LHCN-M2 (cell line): ENCODE results near the gene SLC2A10. TPM values are rescaled to one million over a fixed set of nuclear protein-coding genes. Genes with fewer than 3 reads are reported as not detected.

ENCODE experiments used
- DNase-seq: peaks from one replicate; pipeline ENCODE4 v3.0.0-alpha.2; 2012; ENCODE audit warnings: low read depth
- total RNA-seq: library from RNA; depleted of rRNA; stranded (reverse); fragments of >200 nt; gene quantifications from 2 replicates; pipeline ENCODE4 v1.2.3, GENCODE V29; 2014

Gene SLC2A10
- total RNA-seq, 1 experiment from 2014 or later, result 21.0 TPM

DNA sequence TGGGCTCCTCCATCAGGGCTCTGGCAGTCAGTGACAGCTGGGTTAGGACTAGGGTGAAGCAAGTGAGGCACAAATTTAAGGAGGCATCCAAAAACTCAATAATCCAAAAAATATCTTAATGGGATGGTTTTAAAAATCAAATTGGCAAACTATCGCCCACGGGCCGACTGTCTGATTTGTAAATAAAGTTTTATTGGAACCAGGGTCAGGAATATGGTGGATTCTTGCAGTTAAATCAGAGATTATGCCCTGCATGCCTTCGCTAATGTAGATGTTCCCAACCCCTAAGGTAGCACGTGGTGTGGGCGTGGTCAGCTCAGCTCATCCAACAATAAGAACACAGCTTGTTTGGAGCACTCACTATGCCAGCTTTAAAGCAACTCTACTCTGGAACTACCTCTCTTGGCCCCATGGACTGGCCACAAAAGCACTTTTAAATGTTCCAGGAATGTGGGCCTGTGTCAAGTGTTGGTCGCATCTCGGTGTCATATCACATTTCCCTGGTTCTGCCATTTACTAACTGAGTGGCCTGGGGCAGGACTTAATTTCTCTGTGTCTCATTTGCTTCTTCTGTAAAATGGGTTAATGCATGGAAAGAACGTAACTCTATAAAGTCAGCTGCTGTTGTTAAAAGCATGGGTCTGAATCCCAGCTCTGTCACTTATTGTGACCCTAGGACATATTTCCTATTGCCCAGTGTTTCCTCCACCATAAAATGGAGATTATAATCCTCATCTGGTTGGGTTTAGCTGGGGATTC lies 27.2 kb upstream of the SLC2A10 start:
- no peak for DNase-seq

DNA sequence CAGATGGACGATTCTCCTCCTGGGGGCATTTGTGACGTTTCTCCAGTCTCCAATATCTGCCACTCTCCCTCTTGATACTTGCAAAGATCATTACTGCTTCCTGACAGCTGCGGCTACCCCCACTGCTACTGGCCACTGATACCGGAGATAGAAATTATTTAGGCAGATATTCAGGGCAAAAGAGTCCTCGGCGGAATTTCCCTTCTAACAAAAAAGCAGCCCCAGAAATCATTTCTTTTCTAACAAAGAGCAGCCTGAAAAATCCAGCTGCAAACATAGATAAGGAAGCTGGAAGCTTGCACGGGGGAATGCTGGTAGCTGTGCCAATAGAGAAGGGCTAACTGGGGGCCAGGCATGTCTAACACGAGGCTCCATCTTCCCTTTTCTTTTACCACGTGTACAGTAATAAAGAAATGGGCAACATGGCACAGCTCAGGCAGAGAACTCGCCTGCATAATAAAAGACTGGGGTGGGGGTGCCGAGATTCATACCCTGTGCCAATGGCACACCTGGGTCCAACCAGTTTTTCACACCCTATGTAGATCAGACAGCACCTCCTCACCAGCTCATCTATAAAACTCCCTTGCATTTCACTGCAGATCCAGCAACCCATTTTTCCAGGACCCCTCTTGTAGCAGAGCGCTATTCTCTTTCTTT lies 26.3 kb upstream of the SLC2A10 start:
- DNase-seq, result no peak

DNA sequence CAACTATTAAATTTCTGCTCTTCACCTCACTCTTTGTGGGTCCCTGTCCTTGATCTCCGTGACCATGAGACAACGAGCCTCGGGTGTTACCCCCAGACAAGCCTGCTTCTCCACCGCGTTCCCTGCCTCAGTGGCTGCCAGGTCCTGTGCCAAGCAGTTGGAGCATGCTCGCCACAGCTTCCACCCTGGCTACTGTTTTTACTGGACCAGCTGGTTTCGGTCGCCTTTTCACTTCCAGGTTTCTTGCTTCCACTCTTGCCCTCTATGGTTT lies 25.8 kb upstream of the SLC2A10 start:
- no peak for DNase-seq

DNA sequence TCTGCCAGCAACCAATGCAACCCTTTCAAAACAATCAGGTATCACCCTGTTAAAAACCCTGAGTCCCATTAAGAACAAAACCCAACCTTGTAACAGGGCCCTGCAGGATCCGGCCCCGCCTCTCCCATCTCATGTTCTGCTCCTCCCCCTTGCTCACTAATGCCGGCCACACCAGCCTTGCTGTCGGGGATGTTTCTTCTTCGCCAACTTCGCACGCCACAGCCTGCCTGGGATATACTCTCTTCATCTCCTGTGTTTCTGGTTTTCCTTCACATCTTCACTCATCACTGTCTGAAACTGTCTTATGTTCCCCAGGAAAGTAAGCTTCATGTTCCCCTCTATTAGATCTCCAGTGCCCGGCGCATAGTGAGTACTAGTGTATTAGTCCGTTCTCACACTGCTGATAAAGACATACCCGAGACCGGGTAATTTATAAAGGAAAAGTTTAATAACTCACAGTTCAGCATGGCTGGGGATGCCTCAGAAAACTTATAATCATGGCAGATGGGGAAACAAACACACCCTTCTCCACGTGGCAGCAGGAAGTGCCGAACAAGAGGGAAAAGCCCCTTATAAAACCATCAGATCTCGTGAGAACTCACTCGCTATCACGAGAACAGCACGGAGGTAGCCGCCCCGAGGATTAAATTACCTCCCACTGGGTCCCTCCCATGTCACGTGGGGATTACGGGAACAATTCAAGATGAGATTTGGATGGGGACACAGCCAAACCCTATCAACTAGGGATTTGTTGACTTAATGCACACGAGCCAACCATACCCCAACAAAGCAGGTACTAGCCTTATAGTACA lies 25.3 kb upstream of the SLC2A10 start:
- DNase-seq, result no peak

DNA sequence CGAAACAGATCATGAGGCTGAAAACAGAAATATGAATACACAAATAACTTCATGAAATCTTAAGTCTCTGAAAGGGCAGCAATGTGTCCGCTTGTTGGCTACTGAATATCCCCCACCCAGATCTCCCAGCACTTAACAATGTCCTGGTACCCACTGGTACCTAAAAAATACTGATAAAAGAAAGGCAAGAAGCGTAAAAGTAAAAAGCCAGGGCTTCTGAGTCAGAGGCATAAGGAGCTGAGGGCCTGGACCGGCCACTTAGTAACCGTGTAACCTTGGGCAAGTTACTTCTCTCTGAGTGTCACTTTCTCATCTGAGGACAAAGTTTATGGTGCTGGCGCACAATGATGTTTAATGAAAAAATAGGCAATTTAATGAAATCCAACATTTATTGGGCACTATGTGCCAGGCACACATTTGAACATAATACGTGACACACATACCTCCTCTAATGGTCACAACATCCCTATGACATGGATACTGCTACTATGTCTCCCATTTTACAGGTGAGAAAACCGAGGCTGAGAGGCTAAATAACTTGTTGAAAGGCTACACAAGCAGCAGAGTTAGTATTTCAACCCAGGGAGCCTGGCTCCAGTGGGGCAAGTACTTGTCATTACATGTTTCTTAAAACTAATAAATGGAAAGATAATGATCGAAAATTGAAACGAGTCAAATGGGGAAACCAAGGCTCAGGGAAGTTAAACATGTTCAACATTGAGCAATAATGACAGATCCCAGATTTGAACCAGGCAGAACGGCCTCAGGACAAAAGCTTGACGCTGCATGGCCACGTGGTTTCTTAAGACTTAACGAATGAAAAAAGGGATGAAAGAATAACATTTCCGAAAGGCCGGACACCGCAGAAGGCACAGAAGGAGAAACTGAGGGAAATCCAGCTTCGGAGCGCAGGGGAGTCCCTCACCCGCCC lies 21.0 kb upstream of the SLC2A10 start:
- DNase-seq, result no peak

DNA sequence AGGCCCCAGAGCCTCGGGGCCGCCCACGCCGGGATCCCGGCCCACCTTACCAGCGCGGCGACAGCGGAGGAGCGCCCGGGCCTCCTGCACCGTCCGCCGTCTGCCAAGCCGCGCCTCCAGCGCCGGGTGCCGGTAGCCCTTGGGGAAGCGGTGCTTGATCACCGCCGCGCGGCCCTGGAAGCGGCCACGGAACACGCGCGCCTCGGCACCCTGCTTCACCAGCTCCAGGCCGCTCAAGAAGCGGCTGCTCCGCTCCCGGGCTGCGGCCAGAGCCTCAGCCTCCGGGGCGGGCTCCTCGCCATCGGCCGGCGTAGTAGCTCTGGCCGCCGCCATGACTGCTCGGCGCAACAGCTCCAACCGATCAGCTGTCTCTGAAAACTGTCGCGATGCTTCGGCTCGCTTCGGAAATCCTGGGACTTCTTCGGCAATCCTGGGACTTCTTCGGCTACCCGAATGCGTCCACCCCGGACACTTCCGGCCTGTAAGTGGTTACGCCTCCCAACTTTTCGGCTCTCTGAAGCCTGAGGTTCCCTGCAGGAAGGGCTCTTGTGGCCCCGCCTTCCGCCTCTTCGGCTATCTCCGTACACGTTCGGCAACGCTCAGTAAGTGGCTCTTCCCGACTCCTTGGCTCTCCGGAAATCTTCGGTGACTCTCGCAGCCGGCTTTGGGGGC lies 20.2 kb upstream of the SLC2A10 start, which contains the start of gene TP53RK:
TSS of gene TP53RK (minus strand) at position 363 of the 672 bp plus-strand sequence. CDS start at position 333, 30 bp downstream.
- DNase-seq, result peak; percentile 100

DNA sequence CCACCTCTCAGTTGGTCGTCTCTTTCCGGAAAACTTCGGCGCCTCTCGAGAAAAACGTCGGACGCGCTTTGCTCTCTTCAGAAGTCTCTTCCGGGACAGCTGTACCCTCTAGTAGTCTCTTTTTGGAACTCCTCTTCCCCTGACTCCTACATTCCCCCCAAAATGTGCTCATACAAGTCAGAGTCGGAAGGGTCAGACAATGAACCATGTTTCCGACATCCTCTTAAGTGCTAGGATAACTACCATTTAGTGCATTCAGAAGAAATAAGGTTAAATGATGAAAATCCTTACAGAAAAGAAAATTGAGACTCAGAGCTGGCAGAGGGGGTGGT lies 19.7 kb upstream of the SLC2A10 start:
- no peak for DNase-seq

DNA sequence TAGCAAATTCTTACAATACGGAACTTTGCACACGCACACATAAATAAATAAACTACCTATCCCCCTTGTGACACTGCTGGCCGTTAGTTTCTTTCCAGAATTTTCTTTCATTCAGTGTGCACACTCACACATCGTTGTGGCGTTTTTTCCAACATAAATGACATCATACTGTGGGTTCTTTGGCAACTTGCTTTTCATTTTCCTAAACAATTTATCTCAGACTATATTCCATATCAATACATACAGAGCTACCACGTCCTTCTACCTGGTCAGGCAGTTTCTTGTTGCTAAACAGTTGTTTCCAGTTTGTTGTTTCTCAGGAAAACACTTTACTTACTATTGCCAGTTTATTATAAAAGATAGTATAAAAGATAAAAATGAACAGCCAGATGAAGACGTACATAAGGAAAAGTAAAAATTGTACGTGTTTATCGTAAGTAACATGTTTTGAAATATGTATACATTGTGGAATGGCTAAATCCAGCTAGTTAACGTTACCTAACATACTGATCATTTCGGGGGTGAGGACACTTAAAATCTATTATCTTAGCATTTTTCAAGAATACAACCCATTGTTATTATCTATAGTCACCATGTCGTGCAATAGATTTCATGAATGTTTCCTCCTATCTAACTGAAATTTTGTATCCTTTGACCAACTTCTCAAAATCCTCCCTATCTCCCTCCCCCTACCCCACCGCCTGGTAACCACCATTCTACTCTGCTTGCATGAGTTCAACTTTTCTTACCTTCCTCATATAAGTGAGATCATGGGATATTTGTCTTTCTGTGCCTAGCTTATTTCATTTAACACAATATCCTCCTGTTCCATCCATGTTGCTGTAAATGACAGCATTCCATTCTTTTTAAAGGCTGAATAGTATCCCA lies 19.0 kb upstream of the SLC2A10 start:
- no peak for DNase-seq

DNA sequence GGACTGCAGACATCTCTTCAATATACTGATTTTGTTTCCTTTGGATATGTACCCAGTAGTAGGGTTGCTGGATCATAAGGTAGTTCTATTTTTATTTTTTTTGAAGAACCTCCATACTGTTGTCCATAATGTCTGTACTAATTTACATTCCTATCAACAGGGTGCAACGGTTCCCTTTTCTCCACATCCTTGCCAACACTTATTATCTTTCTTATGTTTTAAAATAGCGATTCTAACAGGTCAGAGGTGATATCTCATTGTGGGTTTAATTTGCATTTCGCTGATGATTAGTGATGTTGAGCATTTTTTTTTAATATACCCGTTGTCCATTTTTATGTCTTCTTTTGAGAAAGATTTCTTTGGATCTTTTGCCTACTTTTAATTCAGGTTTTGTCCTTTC lies 18.3 kb upstream of the SLC2A10 start:
- no peak for DNase-seq

DNA sequence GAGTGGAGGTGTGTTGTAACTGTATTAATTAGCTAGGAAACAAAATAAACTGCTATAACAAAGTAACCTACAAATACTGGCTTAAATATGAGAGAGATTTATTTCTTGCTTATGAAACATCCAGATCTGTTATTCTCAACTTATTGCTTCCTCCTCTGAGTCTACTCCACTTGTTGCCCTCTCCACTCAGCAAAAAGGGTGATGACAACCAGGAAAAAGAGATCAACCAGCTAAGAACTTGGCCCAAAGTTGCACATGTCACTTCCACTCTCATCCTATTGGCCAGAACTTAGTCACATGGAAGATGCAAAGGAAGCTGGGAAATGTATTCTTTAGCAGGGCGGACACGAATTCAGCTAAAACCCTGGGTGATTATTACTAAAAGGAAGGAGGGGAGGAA lies 15.0 kb upstream of the SLC2A10 start:
- peak; percentile 54 for DNase-seq

DNA sequence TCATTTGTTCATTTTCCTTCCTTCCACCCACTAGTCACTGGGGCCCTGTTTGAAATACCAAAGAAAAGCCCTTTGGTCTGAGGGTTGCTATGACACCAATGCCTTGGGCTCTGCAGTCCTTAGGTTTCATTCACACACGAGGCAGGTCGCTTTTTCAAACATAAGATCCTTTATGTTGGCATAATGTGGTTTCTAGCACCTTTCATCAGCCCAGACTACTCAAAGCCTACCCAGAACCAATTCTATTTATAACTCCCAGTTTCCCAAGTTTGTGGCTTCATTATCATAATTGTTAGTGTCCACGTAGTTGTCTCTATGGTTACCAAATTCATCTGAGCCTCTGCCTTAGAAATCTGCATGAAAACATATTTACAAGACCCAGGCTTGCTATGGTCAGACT lies 13.6 kb upstream of the SLC2A10 start:
- DNase-seq, result no peak

DNA sequence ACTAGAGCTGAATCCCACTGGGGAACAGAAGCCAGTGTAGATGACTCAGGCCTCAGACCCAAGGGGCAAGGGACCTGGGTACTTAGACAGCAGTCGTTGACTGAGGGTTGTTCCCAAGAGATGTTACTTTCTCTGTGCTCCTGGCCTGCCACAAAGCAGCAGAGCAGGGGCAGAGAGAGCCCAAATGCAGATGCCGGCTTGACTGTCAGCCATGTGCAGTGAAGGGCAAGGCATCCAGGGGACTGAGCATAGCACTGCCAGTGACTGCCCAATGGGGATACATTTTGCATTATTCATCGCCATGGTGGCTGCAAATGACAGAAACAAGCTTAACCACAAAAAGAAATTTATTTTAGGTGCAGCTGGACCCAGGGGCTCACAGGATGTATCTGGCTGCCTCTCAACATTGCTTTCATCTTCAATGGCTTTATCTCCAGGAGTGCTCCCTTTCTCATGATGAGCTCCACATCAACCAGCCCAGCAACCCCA lies 12.6 kb upstream of the SLC2A10 start:
- DNase-seq, result no peak

DNA sequence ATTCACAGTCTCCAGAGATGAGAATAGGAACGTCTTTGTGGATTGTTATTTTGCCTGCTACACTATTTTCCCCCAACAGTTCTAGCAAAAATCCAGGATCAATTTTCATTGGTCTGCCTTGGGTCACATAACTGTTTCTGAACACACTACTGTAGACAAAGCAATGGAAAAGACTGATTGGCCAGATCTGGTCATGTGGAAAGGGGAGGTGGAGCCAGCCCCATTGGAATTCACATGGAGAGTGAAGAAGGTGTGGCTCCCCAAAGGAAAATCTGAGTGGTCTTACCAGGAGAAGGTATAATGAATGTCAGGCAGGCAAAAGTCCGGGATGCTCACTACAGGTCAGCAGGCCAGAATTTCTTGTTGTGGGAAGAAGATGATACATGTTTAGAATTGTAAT lies 10.7 kb upstream of the SLC2A10 start:
- no peak for DNase-seq

DNA sequence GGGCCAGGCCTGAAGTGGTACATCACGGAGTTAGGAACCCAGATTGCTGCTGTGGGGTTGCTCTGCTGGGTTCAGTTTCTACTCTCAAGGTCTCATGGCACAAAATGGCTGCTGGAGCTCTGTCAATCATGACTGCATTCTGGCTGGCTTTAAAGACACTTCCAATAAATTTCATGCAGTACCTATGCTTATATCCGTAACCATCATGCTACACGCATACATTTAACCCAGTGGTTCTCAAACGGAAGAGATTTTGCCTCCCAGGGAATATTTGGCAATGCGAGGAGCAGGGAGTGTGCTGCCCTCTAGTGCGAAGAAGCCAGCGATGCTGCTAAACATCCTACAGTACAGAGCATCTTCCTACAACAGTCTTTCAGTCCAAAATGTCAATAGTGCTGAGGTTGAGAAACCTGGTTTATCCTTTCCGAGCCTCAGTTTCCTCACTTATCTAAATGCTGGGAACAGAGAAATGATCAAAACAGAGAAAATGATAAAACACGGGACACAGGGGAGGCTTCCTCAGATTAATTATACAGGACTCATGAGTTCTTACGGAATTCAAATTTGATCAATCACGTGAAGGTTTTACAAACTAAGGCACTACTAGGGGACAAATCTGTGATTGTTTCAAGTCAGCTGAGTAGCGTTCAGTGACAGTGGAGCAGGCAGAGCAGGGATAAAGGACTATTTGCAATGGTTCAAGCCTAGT lies 9.6 kb upstream of the SLC2A10 start:
- DNase-seq, result no peak

DNA sequence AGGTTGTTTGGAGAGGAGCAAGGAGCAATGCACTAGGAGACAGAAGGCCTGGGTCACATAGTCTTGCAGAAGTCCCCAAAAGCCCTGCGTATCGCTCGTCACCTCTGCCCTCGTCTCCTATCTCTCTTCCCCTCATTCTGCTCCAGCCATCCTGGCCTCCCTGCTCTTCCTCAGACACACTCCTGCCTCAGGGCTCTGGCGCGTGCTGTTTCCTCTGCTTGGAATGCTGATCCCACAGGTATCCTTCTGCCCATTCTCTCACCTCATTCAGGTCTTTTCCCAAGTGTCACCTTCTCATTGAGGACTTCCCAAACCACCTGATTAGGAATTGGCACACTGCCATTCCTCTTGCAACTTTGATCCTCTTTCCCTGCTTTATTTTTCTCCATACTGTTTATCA lies 9.0 kb upstream of the SLC2A10 start:
- DNase-seq, result no peak

DNA sequence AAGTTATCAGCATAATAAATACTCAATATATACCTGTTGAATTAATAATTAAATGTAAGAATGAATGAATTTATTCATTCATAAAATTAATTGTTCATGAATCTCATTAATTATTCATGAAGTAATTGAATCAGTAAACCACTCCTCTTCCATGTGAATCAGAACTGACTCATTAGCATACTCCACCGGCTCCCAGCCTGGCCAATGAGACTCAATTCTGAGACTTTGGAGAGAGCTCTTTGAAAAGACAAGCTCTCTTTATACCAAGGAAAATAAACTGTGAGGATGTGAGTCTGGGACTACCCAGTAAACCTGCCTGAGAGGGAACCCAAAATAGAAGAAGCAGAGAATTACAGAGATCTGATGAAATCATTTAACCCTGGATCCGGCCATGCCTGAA lies 8.4 kb upstream of the SLC2A10 start:
- DNase-seq, result no peak

DNA sequence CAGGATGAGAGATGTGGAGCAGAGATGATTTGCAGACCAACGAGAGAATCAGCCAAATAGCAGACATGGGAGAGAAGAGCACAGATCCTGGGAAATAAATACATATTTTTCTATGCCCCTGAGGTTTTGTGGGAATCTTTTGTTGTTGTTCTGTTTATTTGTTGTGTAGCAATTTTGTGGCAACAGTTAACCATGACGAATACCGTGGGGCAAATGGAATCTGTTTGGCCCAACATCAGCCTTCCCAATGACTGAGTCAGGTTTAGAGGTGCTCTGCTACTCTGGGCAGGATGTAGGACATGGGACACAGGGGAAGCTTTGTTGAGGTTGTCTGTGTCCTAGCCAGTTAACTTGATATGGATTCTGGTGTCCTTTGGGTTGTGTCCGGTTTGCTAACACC lies 7.9 kb upstream of the SLC2A10 start:
- peak; percentile 61 for DNase-seq

DNA sequence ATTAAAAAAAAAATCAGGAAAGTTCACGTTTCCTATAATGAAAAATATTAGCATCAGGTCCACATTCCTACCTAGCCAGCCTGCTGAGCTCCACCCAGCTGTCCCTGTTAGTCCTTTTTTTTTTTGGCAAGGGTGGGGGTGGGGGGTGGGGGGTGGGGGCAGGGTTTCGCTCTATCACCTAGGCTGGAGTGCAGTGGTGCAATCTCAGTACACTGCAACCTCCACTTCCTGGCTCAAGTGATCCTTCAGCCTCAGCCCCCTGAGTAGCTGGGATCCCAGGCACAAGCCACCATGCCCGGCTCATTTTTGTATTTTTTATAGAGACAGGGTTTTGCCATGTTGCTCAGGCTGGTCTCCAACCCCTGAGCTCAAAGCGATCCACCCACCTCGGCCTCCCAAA lies 7.5 kb upstream of the SLC2A10 start:
- no peak for DNase-seq

DNA sequence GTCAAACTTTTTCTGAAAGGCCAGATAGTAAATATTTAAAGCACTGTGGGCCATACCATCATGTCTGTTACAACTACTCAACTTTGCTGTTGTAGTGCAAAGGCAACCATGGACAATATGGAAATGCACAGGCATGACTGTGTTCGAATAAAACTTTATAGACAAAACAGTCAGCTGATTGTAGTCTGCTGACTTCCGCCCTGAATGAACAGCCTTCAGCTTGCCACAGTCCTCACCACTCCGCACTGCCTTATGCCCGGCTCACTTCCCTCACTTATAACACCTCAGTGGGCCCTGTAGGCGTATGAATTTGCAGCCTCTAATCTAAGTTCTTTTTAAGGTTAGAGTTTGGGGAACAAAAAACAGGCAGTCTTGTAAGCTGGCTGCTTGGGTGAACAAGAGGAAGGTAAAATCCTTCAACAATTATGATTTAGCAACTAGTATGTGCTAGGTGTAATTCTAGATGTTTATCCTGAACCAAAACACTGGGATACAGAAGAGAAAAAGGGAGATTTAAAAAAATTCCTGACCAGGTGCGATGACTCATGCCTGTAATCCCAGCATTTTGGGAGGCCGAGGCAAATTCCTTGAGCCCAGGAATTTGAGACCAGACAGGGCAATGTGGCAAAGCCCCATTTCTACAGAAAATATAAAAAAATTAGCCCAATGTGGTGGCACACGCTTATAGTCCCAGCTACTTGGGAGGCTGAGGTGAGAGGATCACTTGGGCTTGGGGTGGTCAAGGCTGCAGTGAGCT lies 6.8 kb upstream of the SLC2A10 start:
- no peak for DNase-seq
